H9 (cell line): Measurements from ENCODE around the gene ANKRD12. TPM values are rescaled to one million over a fixed set of nuclear protein-coding genes. Genes with fewer than 3 reads are reported as not detected.

Experiments used
- DNase-seq: peaks from one replicate; pipeline ENCODE4 v3.0.0-alpha.2; 2017
- H2AFZ ChIP-seq: one replicate; pipeline ENCODE4 v1.6.1; 2013; ENCODE audit warnings: mild to moderate bottlenecking, low read length, control low read depth, moderate library complexity
- H2AK5ac ChIP-seq: 2 replicates; pipeline ENCODE4 v1.6.1; 2013; ENCODE audit warnings: low read length, control low read depth, mixed read lengths; ENCODE audit not compliant: insufficient read length
- H2BK120ac ChIP-seq: one replicate; pipeline ENCODE4 v1.6.1; 2013; ENCODE audit warnings: low read depth, mild to moderate bottlenecking, low read length, control low read depth, inconsistent platforms; ENCODE audit not compliant: poor library complexity, severe bottlenecking
- H2BK12ac ChIP-seq: 2 replicates; pipeline ENCODE4 v1.6.1; 2013; ENCODE audit warnings: low read length, control low read depth, mixed read lengths, low read depth; ENCODE audit not compliant: insufficient read length
- H2BK15ac ChIP-seq: 2 replicates; pipeline ENCODE4 v1.6.1; 2013; ENCODE audit warnings: low read depth, low read length, control low read depth
- H2BK20ac ChIP-seq: one replicate; pipeline ENCODE4 v1.6.1; 2013; ENCODE audit warnings: low read depth, mild to moderate bottlenecking, low read length, control low read depth, inconsistent platforms; ENCODE audit not compliant: poor library complexity, severe bottlenecking
- H2BK5ac ChIP-seq: 2 replicates; pipeline ENCODE4 v1.6.1; 2013; ENCODE audit warnings: low read length, control low read depth, mixed read lengths; ENCODE audit not compliant: insufficient read length
- H3K14ac ChIP-seq: 2 replicates; pipeline ENCODE4 v1.6.1; 2013; ENCODE audit warnings: low read length, control low read depth; ENCODE audit not compliant: insufficient read depth
- H3K18ac ChIP-seq: 2 replicates; pipeline ENCODE4 v1.6.1; 2013; ENCODE audit warnings: low read depth, mild to moderate bottlenecking, mixed read lengths, low read length, control low read depth; ENCODE audit not compliant: insufficient read length
- H3K23ac ChIP-seq: 2 replicates; pipeline ENCODE4 v1.6.1; 2013; ENCODE audit warnings: low read length, control low read depth, mixed read lengths, low read depth; ENCODE audit not compliant: insufficient read length
- H3K23me2 ChIP-seq: 2 replicates; pipeline ENCODE4 v1.6.1; 2013; ENCODE audit warnings: low read depth, mild to moderate bottlenecking, mixed read lengths, low read length, control low read depth; ENCODE audit not compliant: insufficient read length, poor library complexity, severe bottlenecking
- H3K27ac ChIP-seq: 2 replicates; pipeline ENCODE4 v1.5.1; 2013; ENCODE audit warnings: low read length, control low read depth, mixed read lengths, low read depth; ENCODE audit not compliant: insufficient read length
- H3K27me3 ChIP-seq: 2 replicates; pipeline ENCODE4 v1.6.1; 2013; ENCODE audit warnings: low read length, control low read depth, inconsistent platforms; ENCODE audit not compliant: insufficient read depth
- H3K4ac ChIP-seq: 2 replicates; pipeline ENCODE4 v1.6.1; 2013; ENCODE audit warnings: low read depth, mild to moderate bottlenecking, control low read depth, inconsistent platforms, low read length, moderate library complexity
- H3K4me1 ChIP-seq: 2 replicates; pipeline ENCODE4 v1.6.1; 2013; ENCODE audit warnings: low read length, control low read depth, inconsistent platforms; ENCODE audit not compliant: insufficient read depth
- H3K4me2 ChIP-seq: 2 replicates; pipeline ENCODE4 v1.6.1; 2013; ENCODE audit warnings: low read length, control low read depth, mixed read lengths; ENCODE audit not compliant: insufficient read length, insufficient read depth
- H3K56ac ChIP-seq: 2 replicates; pipeline ENCODE4 v1.6.1; 2013; ENCODE audit warnings: low read depth, mild to moderate bottlenecking, mixed read lengths, low read length, control low read depth; ENCODE audit not compliant: insufficient read length
- H3K79me1 ChIP-seq: 2 replicates; pipeline ENCODE4 v1.6.1; 2013; ENCODE audit warnings: low read depth, mild to moderate bottlenecking, moderate library complexity, low read length, control low read depth, inconsistent platforms; ENCODE audit not compliant: insufficient read depth, poor library complexity, severe bottlenecking
- H3K79me2 ChIP-seq: 2 replicates; pipeline ENCODE4 v1.6.1; 2013; ENCODE audit warnings: low read length, control low read depth, inconsistent platforms; ENCODE audit not compliant: insufficient read depth
- H3K9ac ChIP-seq: 2 replicates; pipeline ENCODE4 v1.6.1; 2013; ENCODE audit warnings: low read length, control low read depth, mixed read lengths; ENCODE audit not compliant: insufficient read length; ENCODE audit errors: extremely low read depth
- H3K9me3 ChIP-seq: one replicate; pipeline ENCODE4 v1.6.1; 2013; ENCODE audit warnings: low read depth, low read length, inconsistent platforms; ENCODE audit not compliant: control insufficient read depth
- H3T11ph ChIP-seq: one replicate; pipeline ENCODE4 v1.6.1; 2013; ENCODE audit warnings: mild to moderate bottlenecking, low read length, control low read depth, inconsistent platforms
- H4K20me1 ChIP-seq: one replicate; pipeline ENCODE4 v1.6.1; 2013; ENCODE audit not compliant: control insufficient read depth, insufficient read length, insufficient read depth
- H4K5ac ChIP-seq: 2 replicates; pipeline ENCODE4 v1.6.1; 2013; ENCODE audit warnings: low read depth, mild to moderate bottlenecking, mixed read lengths, low read length, control low read depth; ENCODE audit not compliant: insufficient read length
- H4K8ac ChIP-seq: replicated peaks from 2 replicates; pipeline ENCODE4 v1.6.1; 2013; ENCODE audit warnings: low read length, control low read depth, mixed read lengths, low read depth; ENCODE audit not compliant: insufficient read length
- H4K91ac ChIP-seq: 2 replicates; pipeline ENCODE4 v1.6.1; 2013; ENCODE audit warnings: low read depth, mild to moderate bottlenecking, moderate library complexity, mixed read lengths, low read length, control low read depth; ENCODE audit not compliant: insufficient read length
- H3K27ac Mint-ChIP-seq, 3 experiments: 2 replicates in 2 of 3; 3 replicates in 1 of 3; pipeline ENCODE4 v1.8.0; 2020 to 2021; ENCODE audit warnings: mixed read lengths in 3 of 3, mild to moderate bottlenecking in 1 of 3, moderate library complexity in 1 of 3
- H3K27me3 Mint-ChIP-seq: 2 replicates; pipeline ENCODE4 v1.8.0; 2021; ENCODE audit warnings: low read depth, mild to moderate bottlenecking, moderate library complexity, mixed read lengths
- H3K36me3 Mint-ChIP-seq, 3 experiments: 2 replicates in 2 of 3; 3 replicates in 1 of 3; pipeline ENCODE4 v1.8.0; 2020 to 2021; ENCODE audit warnings: low read depth in 3 of 3, mixed read lengths in 3 of 3; ENCODE audit not compliant: insufficient read depth in 1 of 3
- H3K4me1 Mint-ChIP-seq, 2 experiments: 2 replicates each; pipeline ENCODE4 v1.8.0; 2020; ENCODE audit warnings: mixed read lengths in 2 of 2
- H3K4me3 Mint-ChIP-seq, 2 experiments: 2 replicates in 1 of 2; 3 replicates in 1 of 2; pipeline ENCODE4 v1.8.0; 2020 to 2021; ENCODE audit warnings: mild to moderate bottlenecking in 2 of 2, mixed read lengths in 2 of 2, moderate library complexity in 1 of 2
- H3K9me3 Mint-ChIP-seq, 2 experiments: 2 replicates in 1 of 2; 3 replicates in 1 of 2; pipeline ENCODE4 v1.8.0; 2020; ENCODE audit warnings: mild to moderate bottlenecking in 2 of 2, mixed read lengths in 2 of 2, moderate library complexity in 1 of 2
- WGBS: extraction: QIAGEN DNeasy Blood & Tissue Kit; methylation state at CpG from one replicate; pipeline ENCODE4 v1.1.7; 2013; ENCODE audit warnings: missing lambda C conversion rate, low lambda C conversion rate, mixed read lengths; ENCODE audit not compliant: insufficient read length; ENCODE audit errors: extremely low coverage; 5-methylcytosine and 5-hydroxymethylcytosine counted together
- total RNA-seq: library from RNA; stranded (reverse); gene quantifications from 2 replicates; pipeline ENCODE4 v1.2.1, GENCODE V29; 2021
- TF ChIP-seq, protein P1 (sequence below): fragments of 200-600 bp; sonication (generic); conservative IDR thresholded peaks from 3 replicates; pipeline ENCODE4 v1.8.0; 2021; ENCODE audit warnings: antibody characterized with exemption, mild to moderate bottlenecking

ANKRD12 gene
- total RNA-seq, 1 experiment from 2014 or later: 38.9 TPM

DNA sequence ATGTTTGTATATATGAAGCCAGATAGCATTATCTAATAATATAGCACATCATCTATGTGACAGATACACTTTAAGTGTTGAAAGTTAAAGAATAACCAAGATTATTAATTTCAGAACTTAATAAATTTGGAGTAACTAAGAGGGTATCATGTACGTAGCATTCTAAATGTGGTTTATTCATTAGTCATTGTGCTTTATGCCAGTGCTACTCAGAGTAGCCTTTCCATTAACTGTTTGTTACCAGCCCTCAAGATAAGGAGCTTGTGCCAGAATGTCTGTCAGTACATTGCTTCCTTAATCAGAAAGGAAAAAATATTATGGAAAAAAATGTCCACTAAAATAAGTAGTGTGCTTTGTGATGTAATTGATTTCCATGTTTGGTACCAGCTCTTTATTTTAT lies 103.1 kb downstream of the ANKRD12 start:
- WGBS: no CpG with 5 or more reads among the region's 1 CpG
- Histone ChIP-seq H3K4me1 (peaks cover 6% of the 10 kb centered on the region; the same call in 1 of the 2 replicates), H2BK20ac (no peak overlapping the region), H3K27ac (no peak overlapping the region), H2BK12ac (no peak overlapping the region), H2BK120ac (no peak overlapping the region), H2AK5ac (no peak overlapping the region), H3K56ac (no peak overlapping the region), H4K91ac (no peak overlapping the region), H4K20me1 (no peaks in the 10 kb centered on the region), H2AFZ (no peak overlapping the region), H3K23me2 (no peaks in the 10 kb centered on the region), H3K14ac (no peak overlapping the region), H3K79me2 (no peaks in the 10 kb centered on the region), H2BK5ac (no peak overlapping the region), H3K4me2 (no peak overlapping the region), H4K8ac (no peak overlapping the region), H3K27me3 (no peaks in the 10 kb centered on the region), H3K79me1 (no peaks in the 10 kb centered on the region), H3K9ac (no peak overlapping the region), H3K18ac (no peak overlapping the region), H3K9me3 (no peaks in the 10 kb centered on the region), H3K23ac (no peak overlapping the region), H3T11ph (no peak overlapping the region), H2BK15ac (no peak overlapping the region), H3K4ac (no peak overlapping the region), H4K5ac (no peak overlapping the region)
- TF ChIP-seq, protein P1, sequence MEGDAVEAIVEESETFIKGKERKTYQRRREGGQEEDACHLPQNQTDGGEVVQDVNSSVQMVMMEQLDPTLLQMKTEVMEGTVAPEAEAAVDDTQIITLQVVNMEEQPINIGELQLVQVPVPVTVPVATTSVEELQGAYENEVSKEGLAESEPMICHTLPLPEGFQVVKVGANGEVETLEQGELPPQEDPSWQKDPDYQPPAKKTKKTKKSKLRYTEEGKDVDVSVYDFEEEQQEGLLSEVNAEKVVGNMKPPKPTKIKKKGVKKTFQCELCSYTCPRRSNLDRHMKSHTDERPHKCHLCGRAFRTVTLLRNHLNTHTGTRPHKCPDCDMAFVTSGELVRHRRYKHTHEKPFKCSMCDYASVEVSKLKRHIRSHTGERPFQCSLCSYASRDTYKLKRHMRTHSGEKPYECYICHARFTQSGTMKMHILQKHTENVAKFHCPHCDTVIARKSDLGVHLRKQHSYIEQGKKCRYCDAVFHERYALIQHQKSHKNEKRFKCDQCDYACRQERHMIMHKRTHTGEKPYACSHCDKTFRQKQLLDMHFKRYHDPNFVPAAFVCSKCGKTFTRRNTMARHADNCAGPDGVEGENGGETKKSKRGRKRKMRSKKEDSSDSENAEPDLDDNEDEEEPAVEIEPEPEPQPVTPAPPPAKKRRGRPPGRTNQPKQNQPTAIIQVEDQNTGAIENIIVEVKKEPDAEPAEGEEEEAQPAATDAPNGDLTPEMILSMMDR: no peak
- no peak overlapping the region for H3K27ac Mint-ChIP-seq
- no peaks in the 10 kb centered on the region for H3K9me3 Mint-ChIP-seq
- DNase-seq: no peak
- H3K27me3 Mint-ChIP-seq: no peaks in the 10 kb centered on the region
- peaks cover 22 to 24% of the 10 kb centered on the region in 2 experiments for H3K4me1 Mint-ChIP-seq
- no peak overlapping the region for H3K4me3 Mint-ChIP-seq
- peaks cover 3 to 16% (median 8%) of the 10 kb centered on the region in 3 experiments; a peak in 4 of 7 replicates for H3K36me3 Mint-ChIP-seq
